Stimulated activated naive CD8-positive, alpha-beta T cell treated with anti-CD3 and anti-CD28 coated beads, Interleukin-15, Interleukin-2, amounts not matched to agents 100 U/mL and 50 U/mL, for 24 hours (primary cell): Measurements from ENCODE around the gene PROK2.
A peak's percentile ranks its signal among the peaks of the same experiment; 100 is the strongest.

ENCODE experiments used
- ATAC-seq: fragments of 150-1000 bp; cut with Tn5 transposase; one replicate; pipeline ENCODE4 v1.10.0; 2021
- DNase-seq: peaks from one replicate; pipeline ENCODE4 v3.0.0; 2021

The PROK2 gene

DNA sequence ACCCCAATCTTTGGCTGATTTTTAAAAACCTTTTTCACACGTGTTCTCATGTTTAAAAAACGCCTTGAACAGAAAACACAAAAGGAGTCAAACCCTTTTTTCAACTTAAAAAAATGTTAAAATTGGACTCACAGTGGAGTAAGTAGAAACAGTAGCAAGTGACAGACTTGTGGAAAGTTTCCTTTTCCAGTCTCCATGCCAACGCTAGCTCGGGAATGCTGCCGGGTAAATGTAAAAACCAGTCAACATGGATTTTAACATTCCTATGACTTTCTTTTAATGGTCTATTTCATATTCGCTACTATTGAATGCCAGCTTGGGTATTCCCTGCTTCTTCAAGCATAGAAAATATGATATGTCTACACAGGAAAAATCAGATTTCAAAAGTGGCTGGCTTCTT, 1.6 kb upstream of the PROK2 start:
- no peak for DNase-seq
- ATAC-seq, result no peak

GRCh38 chr3:71786217-71786549, 1.2 kb upstream of the PROK2 start:
- no peak for ATAC-seq
- DNase-seq, result no peak

DNA sequence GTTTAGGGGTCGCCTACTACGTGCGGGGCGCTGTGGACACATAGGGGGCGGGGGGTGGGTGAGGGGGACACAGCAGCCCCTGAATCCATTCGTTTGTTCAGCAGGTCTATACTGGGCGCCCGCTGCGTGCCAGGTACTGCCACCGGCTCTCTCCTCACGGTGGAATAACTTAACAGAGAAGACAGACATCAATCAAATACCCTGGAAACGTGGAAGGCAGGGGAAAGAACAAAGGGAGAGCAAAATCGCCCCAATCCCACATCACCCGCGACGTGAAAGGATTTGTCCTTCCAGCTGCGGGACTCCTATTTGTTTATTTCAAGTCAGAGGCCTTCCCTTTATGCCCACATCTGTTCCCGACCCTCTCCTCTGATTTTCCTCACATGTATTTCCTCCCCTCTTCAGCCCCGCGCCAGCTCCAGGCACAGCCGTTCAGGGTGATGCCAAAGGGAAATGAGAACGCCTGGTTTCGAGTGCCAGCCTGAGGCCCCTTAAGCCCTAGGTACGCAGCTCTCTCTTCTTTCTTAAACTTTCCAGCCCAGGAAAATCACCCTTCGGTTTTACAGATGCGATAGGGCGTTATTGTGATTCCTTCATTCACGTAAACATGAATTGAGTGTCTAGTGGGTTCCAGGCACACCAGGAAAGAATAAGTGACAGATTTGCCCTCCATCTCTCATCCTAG, 726 bp upstream of the PROK2 start:
- no peak for ATAC-seq
- DNase-seq, result no peak

- ATAC-seq (no peak), DNase-seq (no peak)
These were observed 591 bp downstream of the PROK2 start for GRCh38 chr3:71784201-71784913.

DNA sequence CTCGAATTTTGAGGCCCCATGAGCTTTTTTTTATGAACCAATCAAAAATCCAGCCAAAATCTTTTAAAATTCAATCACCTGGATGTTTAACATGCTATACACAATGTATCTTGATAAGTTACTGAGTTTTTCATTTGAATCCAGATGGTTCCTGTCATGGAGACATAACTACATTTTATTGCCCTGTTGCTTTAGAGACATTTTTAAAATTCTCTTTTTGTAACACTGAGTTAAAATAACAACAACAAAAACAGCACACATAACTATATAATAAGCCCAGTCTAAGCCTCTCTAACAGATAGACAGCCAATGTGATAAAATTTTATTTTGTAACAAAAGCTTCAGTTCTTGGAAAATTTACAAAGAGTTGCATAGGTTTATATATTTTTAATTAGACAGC, 1.8 kb downstream of the PROK2 start:
- ATAC-seq, result no peak
- DNase-seq, result no peak

GRCh38 chr3:71780430-71780829, 4.5 kb downstream of the PROK2 start:
- DNase-seq, result no peak
- no peak for ATAC-seq

- ATAC-seq, result no peak
These were observed 5.1 kb downstream of the PROK2 start for GRCh38 chr3:71779674-71780377.

DNA sequence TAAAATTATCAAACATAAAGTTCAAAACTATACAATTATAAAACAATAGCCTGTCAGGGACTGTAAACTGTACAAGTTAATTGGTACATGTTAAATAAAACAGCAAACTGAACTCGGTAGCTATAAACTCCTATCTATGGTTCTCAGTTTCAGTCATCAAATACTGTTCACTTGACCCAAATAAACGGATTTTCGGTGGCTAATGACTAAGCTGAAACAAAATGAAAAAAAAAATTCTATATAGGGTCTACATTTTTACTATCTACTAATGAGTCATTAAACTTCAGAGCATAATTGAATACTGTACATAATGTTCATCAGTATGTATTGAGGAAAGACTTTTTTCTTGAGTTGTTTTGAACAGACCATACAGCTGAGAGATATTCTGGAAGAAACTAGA, 6.6 kb downstream of the PROK2 start:
- ATAC-seq, result no peak
- DNase-seq, result no peak

More at GRCh38 chr3:71779674-71780377, 5.1 kb downstream of the PROK2 start:
- DNase-seq, result no peak

- DNase-seq (no peak), ATAC-seq (no peak)
These were observed 8.4 kb downstream of the PROK2 start for GRCh38 chr3:71776538-71776937.

GRCh38 chr3:71771884-71772283, 13.1 kb downstream of the PROK2 start:
- ATAC-seq, result no peak

GRCh38 chr3:71771126-71771525, 13.8 kb downstream of the PROK2 start:
- DNase-seq, result no peak
- no peak for ATAC-seq

More at GRCh38 chr3:71771884-71772283, 13.1 kb downstream of the PROK2 start:
- no peak for DNase-seq

DNA sequence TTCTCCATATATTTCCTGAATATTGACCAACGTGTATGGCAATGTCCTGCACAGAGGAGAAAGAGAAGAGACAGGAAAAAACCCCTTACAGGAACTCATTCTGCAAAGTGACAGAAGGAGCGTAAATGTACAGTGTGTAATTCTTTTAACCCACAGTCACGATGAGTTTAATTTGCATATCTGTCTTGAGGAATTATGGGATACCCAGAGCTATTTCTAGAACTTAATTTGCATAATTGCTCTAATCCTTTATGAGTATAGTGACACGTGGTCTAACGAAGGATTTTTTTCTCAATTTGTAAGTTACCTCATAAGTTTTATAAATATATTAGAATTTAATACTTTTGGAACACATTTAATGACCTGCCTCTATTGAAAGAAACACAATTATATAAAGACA, 21.5 kb downstream of the PROK2 start:
- no peak for DNase-seq
- no peak for ATAC-seq

GRCh38 chr3:71760140-71760539, 24.8 kb downstream of the PROK2 start:
- ATAC-seq (no peak), DNase-seq (no peak)

DNA sequence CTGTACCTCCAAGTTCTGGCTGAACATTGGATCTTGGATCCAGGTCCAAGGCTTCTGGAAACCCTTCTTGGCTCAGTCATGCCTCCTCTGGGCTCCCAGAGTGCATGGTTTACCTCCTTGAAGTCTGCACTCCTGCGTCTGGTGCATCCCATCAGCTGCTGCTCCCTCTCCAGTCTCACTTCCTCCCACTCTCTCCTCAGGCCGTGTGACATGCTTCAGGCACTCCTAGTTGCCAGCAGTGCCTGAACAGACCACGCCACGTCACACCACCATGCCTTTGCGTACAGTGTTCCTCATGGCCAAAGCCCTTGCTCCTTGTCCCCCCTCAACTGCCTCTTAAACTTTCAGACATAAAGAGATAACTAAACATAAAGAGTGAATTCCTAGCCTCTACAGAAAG, 25.5 kb downstream of the PROK2 start:
- ATAC-seq, result no peak

GRCh38 chr3:71758091-71758490, 26.9 kb downstream of the PROK2 start:
- ATAC-seq (no peak), DNase-seq (no peak)

More for the DNA sequence above, 25.5 kb downstream of the PROK2 start:
- DNase-seq, result no peak

GRCh38 chr3:71754610-71755253, 30.2 kb downstream of the PROK2 start:
- DNase-seq (no peak), ATAC-seq (no peak)

DNA sequence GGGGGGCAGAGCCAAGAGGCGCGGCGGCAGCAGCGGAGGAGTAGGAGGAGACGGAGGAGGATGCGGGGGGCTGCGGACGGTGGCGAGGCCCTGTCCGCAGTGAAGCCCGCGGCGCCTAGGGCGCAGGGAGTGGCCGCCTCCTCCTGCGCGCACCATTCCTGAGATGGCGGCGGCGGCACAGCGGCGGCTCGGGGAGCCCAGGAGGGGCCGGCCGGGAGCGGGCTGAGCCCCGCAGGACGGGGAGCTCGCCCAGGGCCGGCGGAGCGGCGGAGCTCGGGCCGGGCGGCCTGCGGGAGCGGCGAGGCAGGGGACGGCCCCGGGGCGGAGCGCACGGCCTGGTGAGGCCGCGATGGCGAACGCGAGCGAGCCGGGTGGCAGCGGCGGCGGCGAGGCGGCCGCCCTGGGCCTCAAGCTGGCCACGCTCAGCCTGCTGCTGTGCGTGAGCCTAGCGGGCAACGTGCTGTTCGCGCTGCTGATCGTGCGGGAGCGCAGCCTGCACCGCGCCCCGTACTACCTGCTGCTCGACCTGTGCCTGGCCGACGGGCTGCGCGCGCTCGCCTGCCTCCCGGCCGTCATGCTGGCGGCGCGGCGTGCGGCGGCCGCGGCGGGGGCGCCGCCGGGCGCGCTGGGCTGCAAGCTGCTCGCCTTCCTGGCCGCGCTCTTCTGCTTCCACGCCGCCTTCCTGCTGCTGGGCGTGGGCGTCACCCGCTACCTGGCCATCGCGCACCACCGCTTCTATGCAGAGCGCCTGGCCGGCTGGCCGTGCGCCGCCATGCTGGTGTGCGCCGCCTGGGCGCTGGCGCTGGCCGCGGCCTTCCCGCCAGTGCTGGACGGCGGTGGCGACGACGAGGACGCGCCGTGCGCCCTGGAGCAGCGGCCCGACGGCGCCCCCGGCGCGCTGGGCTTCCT, 31.0 kb downstream of the PROK2 start, which contains the start of gene GPR27:
TSS of gene GPR27 (plus strand) at position 155 of the 909 bp plus-strand sequence. CDS start at position 350, 195 bp downstream.
- DNase-seq, result peak; percentile 21
- peak; percentile 60 for ATAC-seq

DNA sequence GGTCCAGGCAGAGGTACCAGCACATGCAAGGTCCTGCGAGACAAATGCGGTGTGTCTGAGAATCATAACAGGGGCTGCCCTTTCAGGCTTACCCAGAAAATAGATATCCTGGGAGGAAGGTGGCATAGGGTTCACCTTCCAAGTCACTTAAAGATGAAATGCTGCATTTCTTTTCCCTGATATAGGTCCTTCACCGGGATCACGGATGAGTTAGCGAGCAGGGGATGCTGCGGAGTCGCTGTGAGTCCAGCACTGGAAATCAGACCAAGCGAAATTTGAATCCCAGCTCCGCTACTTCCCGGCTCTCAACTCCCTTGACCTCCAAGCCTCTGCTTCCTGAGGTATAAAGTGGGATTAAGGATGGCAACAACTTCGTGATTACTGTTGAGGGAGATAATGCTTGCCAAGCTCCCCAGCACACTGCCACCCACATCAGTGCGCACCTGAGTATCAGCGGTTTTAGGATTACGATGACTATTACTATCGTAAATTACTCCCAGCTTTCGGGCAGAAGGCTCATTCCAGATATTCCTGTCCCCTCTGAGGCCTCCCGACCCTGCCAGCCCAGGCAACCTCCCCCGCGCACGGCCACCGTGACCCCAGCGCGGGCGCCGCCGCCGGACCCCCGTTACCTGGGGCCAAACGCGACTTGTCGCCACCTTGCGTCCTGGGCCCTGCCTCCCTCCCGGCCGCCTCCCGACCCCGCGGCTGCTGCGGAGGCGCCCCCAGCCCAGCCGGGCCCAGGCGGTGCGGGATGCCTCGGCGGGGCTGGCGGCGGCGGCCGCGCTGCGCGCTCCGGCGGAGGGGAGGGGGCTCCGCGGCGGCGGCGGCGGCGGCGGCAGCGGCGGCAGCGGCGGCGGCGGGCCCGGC, 31.9 kb downstream of the PROK2 start:
- DNase-seq, result no peak
- no peak for ATAC-seq

GRCh38 chr3:71751602-71752001, 33.3 kb downstream of the PROK2 start:
- no peak for ATAC-seq
- no peak for DNase-seq

GRCh38 chr3:71744738-71745137, 40.2 kb downstream of the PROK2 start:
- DNase-seq, result no peak
- ATAC-seq, result no peak

DNA sequence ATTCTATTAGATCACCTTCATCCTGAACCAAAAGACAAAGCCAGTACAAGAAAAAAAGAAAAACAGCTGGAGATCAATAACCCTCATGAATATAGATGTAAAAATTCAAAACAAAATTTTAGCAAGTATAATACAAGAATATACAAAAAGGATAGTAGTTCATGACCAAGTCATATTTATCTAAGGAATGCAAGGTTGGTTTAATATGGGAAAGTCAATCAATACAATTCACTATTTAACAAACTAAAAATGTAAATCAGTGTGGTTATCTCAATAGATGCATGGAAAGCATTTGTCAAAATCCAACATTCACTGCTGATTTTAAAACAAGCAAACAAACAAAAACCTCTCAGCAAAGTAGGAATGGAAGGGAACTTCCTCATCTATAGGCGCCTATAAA, 42.3 kb downstream of the PROK2 start:
- ATAC-seq, result no peak
- DNase-seq, result no peak
